ENCODE data around the gene LST1.

The LST1 gene

GRCh38 chr6:31560697-31561058, 25.4 kb upstream of the LST1 start:
- no peak for DNase-seq

DNA sequence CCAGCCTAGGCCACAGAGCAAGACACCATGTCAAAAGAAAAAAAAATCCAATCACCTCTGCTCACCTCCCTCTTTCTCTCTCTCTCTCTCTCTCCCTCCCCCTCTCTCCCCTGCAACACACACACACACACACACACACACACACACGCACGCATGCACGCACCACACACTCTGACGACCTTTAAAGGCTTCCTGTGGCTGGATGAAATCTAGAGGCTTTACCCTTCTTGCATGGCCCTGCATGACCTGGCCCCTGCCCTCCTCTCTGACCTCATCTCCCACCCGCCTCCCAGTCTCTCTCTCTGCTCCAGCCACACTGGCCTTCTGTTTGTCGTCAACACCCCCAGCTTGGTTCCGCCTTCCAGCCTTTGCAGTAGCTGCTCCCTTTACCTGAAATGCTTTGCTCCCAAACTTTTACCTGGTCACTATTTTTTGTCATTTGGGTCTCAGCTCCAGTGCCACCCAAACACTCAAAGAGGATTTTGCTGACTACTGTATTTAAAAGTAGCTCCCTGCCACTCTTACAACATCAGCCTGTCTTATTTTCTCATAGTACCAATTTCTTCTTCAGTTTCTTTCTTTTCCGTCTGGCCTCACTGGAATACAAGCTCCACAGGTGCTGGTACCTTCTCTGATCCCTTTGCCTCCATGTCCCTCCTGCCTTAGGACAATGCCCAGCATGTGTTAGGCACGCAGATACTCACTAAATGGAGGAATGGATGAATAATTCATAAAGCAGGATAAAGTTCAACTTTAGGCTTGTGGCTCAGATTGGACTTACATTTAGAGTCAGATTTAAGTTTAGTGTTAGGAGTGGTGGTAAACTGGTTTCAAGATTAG, 18.3 kb upstream of the LST1 start:
- DNase-seq, result no peak

DNA sequence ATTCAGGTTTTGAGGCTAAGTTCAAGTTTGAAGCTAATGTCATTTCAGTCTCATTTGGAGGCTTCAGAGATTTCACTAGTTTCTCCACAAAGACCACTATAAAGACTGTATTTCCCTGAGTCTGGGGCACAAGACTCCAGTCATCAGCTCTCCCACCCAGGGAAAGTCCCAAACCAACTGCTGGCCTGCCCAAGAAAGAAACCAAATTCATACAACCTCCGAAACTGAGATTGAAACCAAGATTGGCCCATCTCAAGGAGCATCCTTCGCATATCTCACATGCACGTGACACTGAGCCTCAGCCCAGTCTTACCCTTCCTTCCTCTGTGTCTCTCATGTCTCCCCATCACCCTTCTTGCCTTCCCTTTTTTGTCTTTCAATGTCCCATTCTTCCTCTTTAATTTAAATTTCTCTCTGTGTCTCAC, 17.5 kb upstream of the LST1 start:
- DNase-seq, result no peak

- DNase-seq, result no peak
These were observed 16.1 kb upstream of the LST1 start for GRCh38 chr6:31569861-31570536.

GRCh38 chr6:31572041-31572911, 13.8 kb upstream of the LST1 start, which contains the start of gene LTA:
Gene LTA, plus strand, starts transcription at chr6:31572289. Its CDS starts 454 bp downstream, at chr6:31572743.
- DNase-seq, result peak; percentile 77

DNA sequence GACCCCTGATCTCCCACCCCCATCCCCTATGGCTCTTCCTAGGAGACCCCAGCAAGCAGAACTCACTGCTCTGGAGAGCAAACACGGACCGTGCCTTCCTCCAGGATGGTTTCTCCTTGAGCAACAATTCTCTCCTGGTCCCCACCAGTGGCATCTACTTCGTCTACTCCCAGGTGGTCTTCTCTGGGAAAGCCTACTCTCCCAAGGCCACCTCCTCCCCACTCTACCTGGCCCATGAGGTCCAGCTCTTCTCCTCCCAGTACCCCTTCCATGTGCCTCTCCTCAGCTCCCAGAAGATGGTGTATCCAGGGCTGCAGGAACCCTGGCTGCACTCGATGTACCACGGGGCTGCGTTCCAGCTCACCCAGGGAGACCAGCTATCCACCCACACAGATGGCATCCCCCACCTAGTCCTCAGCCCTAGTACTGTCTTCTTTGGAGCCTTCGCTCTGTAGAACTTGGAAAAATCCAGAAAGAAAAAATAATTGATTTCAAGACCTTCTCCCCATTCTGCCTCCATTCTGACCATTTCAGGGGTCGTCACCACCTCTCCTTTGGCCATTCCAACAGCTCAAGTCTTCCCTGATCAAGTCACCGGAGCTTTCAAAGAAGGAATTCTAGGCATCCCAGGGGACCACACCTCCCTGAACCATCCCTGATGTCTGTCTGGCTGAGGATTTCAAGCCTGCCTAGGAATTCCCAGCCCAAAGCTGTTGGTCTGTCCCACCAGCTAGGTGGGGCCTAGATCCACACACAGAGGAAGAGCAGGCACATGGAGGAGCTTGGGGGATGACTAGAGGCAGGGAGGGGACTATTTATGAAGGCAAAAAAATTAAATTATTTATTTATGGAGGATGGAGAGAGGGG, 12.6 kb upstream of the LST1 start:
- DNase-seq, result no peak

- no peak for DNase-seq
These were observed 11.7 kb upstream of the LST1 start for GRCh38 chr6:31574106-31575061.

DNA sequence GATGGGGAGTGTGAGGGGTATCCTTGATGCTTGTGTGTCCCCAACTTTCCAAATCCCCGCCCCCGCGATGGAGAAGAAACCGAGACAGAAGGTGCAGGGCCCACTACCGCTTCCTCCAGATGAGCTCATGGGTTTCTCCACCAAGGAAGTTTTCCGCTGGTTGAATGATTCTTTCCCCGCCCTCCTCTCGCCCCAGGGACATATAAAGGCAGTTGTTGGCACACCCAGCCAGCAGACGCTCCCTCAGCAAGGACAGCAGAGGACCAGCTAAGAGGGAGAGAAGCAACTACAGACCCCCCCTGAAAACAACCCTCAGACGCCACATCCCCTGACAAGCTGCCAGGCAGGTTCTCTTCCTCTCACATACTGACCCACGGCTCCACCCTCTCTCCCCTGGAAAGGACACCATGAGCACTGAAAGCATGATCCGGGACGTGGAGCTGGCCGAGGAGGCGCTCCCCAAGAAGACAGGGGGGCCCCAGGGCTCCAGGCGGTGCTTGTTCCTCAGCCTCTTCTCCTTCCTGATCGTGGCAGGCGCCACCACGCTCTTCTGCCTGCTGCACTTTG, 10.7 kb upstream of the LST1 start, which contains the start of gene TNF:
Gene TNF, plus strand, starts transcription at position 231 of the 567 bp plus-strand sequence. Its CDS starts 177 bp downstream, at position 408.
- peak; percentile 80 for DNase-seq

DNA sequence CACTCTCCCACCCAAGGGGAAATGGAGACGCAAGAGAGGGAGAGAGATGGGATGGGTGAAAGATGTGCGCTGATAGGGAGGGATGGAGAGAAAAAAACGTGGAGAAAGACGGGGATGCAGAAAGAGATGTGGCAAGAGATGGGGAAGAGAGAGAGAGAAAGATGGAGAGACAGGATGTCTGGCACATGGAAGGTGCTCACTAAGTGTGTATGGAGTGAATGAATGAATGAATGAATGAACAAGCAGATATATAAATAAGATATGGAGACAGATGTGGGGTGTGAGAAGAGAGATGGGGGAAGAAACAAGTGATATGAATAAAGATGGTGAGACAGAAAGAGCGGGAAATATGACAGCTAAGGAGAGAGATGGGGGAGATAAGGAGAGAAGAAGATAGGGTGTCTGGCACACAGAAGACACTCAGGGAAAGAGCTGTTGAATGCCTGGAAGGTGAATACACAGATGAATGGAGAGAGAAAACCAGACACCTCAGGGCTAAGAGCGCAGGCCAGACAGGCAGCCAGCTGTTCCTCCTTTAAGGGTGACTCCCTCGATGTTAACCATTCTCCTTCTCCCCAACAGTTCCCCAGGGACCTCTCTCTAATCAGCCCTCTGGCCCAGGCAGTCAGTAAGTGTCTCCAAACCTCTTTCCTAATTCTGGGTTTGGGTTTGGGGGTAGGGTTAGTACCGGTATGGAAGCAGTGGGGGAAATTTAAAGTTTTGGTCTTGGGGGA, 10.0 kb upstream of the LST1 start:
- DNase-seq, result no peak

DNA sequence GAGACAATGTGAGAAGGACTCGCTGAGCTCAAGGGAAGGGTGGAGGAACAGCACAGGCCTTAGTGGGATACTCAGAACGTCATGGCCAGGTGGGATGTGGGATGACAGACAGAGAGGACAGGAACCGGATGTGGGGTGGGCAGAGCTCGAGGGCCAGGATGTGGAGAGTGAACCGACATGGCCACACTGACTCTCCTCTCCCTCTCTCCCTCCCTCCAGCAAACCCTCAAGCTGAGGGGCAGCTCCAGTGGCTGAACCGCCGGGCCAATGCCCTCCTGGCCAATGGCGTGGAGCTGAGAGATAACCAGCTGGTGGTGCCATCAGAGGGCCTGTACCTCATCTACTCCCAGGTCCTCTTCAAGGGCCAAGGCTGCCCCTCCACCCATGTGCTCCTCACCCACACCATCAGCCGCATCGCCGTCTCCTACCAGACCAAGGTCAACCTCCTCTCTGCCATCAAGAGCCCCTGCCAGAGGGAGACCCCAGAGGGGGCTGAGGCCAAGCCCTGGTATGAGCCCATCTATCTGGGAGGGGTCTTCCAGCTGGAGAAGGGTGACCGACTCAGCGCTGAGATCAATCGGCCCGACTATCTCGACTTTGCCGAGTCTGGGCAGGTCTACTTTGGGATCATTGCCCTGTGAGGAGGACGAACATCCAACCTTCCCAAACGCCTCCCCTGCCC, 9.0 kb upstream of the LST1 start:
- DNase-seq, result no peak

DNA sequence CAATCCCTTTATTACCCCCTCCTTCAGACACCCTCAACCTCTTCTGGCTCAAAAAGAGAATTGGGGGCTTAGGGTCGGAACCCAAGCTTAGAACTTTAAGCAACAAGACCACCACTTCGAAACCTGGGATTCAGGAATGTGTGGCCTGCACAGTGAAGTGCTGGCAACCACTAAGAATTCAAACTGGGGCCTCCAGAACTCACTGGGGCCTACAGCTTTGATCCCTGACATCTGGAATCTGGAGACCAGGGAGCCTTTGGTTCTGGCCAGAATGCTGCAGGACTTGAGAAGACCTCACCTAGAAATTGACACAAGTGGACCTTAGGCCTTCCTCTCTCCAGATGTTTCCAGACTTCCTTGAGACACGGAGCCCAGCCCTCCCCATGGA, 8.5 kb upstream of the LST1 start:
- no peak for DNase-seq

DNA sequence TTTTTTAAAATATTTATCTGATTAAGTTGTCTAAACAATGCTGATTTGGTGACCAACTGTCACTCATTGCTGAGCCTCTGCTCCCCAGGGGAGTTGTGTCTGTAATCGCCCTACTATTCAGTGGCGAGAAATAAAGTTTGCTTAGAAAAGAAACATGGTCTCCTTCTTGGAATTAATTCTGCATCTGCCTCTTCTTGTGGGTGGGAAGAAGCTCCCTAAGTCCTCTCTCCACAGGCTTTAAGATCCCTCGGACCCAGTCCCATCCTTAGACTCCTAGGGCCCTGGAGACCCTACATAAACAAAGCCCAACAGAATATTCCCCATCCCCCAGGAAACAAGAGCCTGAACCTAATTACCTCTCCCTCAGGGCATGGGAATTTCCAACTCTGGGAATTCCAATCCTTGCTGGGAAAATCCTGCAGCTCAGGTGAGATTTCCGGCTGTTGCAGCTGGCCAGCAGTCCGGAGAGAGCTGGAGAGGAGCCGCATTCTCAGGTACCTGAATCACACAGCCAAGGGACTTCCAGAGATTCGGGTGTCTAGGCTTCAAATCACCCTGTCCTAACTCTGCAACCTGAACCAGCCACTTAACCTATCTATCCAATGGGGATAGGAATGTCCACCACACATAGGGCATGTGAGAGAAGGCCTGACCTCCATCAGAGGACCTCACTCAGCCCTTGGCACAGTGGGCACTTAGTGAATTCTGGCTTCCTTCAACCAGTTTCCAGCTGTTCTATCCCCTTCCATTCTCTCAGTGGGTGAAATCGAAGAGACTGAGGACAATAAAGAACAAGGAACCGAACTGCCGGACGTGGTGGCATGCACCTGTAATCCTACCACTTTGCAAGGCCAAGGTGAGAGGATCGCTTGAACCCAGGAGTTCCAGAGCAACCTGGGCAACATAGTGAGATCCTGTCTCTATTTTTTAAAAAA, 7.6 kb upstream of the LST1 start:
- no peak for DNase-seq

DNA sequence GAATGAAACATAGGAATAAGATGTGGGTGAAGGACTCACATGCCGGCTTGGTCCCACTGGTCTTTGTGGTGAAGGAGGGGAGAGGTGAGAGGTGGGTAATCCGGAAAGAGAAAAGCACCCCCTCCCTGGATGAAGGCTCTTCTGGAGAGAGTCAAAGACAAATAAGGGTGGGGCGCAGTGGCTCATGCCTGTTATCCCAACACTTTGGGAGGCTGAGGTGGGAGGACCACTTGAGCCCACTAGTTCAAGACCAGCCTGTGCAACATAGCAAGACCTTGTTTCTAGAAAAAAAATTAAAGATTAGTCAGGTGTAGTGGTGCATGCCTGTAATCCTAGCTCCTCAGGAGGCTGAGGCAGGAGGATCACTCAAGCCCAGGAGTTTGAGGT, 7.0 kb upstream of the LST1 start:
- no peak for DNase-seq

GRCh38 chr6:31579546-31580437, 6.3 kb upstream of the LST1 start:
- DNase-seq, result no peak

DNA sequence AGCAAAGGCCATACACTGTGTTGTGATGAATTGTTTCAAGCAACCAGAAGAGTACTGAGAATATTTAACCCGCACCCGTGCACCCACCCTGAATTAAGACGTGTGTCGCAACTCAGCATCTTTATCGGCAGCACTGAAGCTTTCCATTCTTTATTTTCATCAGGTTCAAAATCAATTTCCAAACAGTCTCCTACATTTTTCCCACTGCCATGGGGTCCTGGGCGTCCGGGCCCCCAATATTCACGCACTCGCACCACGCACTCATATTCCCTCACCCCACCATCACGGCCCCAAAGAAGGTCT, 5.7 kb upstream of the LST1 start:
- DNase-seq, result no peak

DNA sequence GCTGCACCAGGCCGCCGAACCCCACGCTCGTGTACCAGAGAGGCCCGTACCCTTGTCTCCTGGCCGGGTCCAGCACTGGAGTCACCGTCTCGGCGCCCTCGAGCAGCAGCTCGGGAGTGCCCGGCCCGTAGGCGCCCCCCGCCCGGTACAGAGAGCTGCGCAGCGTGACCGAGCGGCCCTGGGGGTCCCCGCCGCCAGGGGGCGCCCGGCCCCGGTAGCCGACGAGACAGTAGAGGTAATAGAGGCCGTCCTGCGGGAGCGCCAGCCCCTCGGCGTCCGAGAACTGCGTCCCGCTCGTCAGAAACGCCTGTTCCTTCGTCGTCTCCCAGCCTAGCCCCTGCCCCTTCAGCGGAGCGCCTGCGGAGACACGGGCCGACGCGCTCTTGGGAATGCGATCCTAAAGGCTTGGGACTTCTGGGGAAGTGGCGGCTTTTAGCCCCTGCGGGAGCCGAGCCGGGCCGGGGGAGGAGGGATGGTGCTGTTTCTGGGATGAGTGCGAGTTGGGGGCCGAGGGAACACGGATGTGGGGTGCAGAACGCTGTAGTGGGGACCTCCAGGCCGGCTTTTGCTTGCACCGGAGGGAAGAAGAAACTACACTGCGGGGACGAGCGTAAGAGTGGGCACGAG, 5.2 kb upstream of the LST1 start:
- DNase-seq, result peak; percentile 90
